Measurements from ENCODE around the gene PLCL2. TPM values are rescaled to one million over a fixed set of nuclear protein-coding genes. Genes with fewer than 3 reads are reported as not detected.

The PLCL2 gene
- total and polyA plus RNA-seq, 10 of the 15 experiments (the other 5 are each of a cell fraction or from before 2014, with no cell fraction given): 7.5 to 37.3 (median 21.7) TPM

GRCh38 chr3:16871915-16872842 is 12.6 kb upstream of the PLCL2 start:
- WGBS (ENCODE audit: insufficient coverage, insufficient replicate concordance, low lambda C conversion rate, missing lambda C conversion rate): 64% methylated on average over 6 of the region's 6 CpGs
- no peaks in the 10 kb centered on the region for H3K9me3 ChIP-seq (replicated peaks; ENCODE audit: control insufficient read depth, insufficient read depth, low read length)
- H4K20me1 ChIP-seq (ENCODE audit: control insufficient read depth, insufficient read depth): no peaks in the 10 kb centered on the region
- DNase-seq (ENCODE audit: low read depth, low spot score) (no peak), ATAC-seq (no peak), FAIRE-seq (no peak)
- intact Hi-C loops (cut with micrococcal nuclease; ENCODE audit: unreplicated experiment): no loop called here
- no TSS peak for BruUV-seq (replicated peaks)
- H2AFZ ChIP-seq (ENCODE audit: control insufficient read depth, low read depth, low read length): no peak overlapping the region
- H3K4me3 ChIP-seq: no peak overlapping the region
- no peak for TF ChIP-seq ATF2 (IDR thresholded peaks at IDR 0.05; ENCODE audit: low read length)
- no peak for TF ChIP-seq BCL11A (IDR thresholded peaks at IDR 0.05; ENCODE audit: low read depth, low read length)
- no peak for TF ChIP-seq HDGF (IDR thresholded peaks at IDR 0.05)
- H3K27ac ChIP-seq (ENCODE audit: control insufficient read depth, insufficient read depth): no peak overlapping the region
- H3K79me2 ChIP-seq (ENCODE audit: control insufficient read depth, insufficient read depth, low read length): no peaks in the 10 kb centered on the region
- in situ Hi-C loops (cut with MboI): no loop called here
- no peaks in the 10 kb centered on the region for H3K27me3 ChIP-seq (replicated peaks in 1 of 2; ENCODE audit: control insufficient read depth in 2 of 2, insufficient read depth in 2 of 2, low read length in 1 of 2)
- H3K4me2 ChIP-seq (ENCODE audit: control insufficient read depth, insufficient read depth): no peak overlapping the region
- no peaks in the 10 kb centered on the region for H3K36me3 ChIP-seq (ENCODE audit: control insufficient read depth in 2 of 2, insufficient read depth in 2 of 2, low read length in 1 of 2)
- RAD21 ChIA-PET (ENCODE audit: unreplicated experiment): interaction anchor here (0.8 to 1.6 kb wide), 2 partner anchors 161 to 360 kb away, joined by 4 to 6 read pairs; no protein-coding TSS in a partner anchor
- no peaks in the 10 kb centered on the region for H3K4me1 ChIP-seq (ENCODE audit: control insufficient read depth, insufficient read depth, low read length)
- no peak overlapping the region for H3K9ac ChIP-seq (ENCODE audit: control insufficient read depth, insufficient read depth, low read length)
- POLR2A ChIA-PET: interaction anchor here (0.6 kb wide), 2 partner anchors 12 to 52 kb away, joined by 3 read pairs; no protein-coding TSS in a partner anchor
- SMC1A ChIA-PET (ENCODE audit: uncharacterized antibody, unreplicated experiment): interaction anchor here (0.8 to 4.7 kb wide), 14 partner anchors 9 to 324 kb away, joined by 3 to 18 read pairs (median 3); no protein-coding TSS in a partner anchor
- CTCF ChIA-PET: interaction anchor here (0.8 to 8.9 kb wide), 6 partner anchors 11 to 269 kb away, joined by 3 to 50 read pairs (median 4); partner anchors contain the start of gene PLCL2

- Histone ChIP-seq H2AFZ (ENCODE audit: control insufficient read depth, low read depth, low read length) (no peak overlapping the region), H3K4me3 (no peak overlapping the region), H3K9me3 (replicated peaks; ENCODE audit: control insufficient read depth, insufficient read depth, low read length) (no peaks in the 10 kb centered on the region), H3K27ac (ENCODE audit: control insufficient read depth, insufficient read depth) (no peak overlapping the region), H3K79me2 (ENCODE audit: control insufficient read depth, insufficient read depth, low read length) (no peaks in the 10 kb centered on the region), H4K20me1 (ENCODE audit: control insufficient read depth, insufficient read depth) (no peaks in the 10 kb centered on the region), H3K4me1 (ENCODE audit: control insufficient read depth, insufficient read depth, low read length) (no peaks in the 10 kb centered on the region), H3K36me3 (ENCODE audit: control insufficient read depth in 2 of 2, insufficient read depth in 2 of 2, low read length in 1 of 2) (no peaks in the 10 kb centered on the region), H3K9ac (ENCODE audit: control insufficient read depth, insufficient read depth, low read length) (no peak overlapping the region), H3K4me2 (ENCODE audit: control insufficient read depth, insufficient read depth) (no peak overlapping the region), H3K27me3 (replicated peaks in 1 of 2; ENCODE audit: control insufficient read depth in 2 of 2, insufficient read depth in 2 of 2, low read length in 1 of 2) (no peaks in the 10 kb centered on the region)
- no peak for FAIRE-seq
- 94% methylated on average over 4 of the region's 4 CpGs for WGBS (ENCODE audit: insufficient coverage, insufficient replicate concordance, low lambda C conversion rate, missing lambda C conversion rate)
- CTCF ChIA-PET: interaction anchor here (0.6 to 8.9 kb wide), 4 partner anchors 9 to 384 kb away, joined by 3 to 50 read pairs (median 6); partner anchors contain the start of gene PLCL2
- RAD21 ChIA-PET (ENCODE audit: unreplicated experiment): no interaction called here
- ATAC-seq: no peak
- POLR2A ChIA-PET: no interaction called here
- DNase-seq (ENCODE audit: low read depth, low spot score): no peak
- SMC1A ChIA-PET (ENCODE audit: uncharacterized antibody, unreplicated experiment): interaction anchor here (0.7 to 4.7 kb wide), 5 partner anchors 10 to 173 kb away, joined by 3 to 18 read pairs (median 4); no protein-coding TSS in a partner anchor
- intact Hi-C loops (cut with micrococcal nuclease; ENCODE audit: unreplicated experiment): no loop called here
- BruUV-seq (replicated peaks): no TSS peak
- in situ Hi-C loops (cut with MboI): no loop called here
- TF ChIP-seq ZNF207 (IDR thresholded peaks at IDR 0.05; ENCODE audit: borderline replicate concordance): no peak
- no peak for TF ChIP-seq ZNF217 (IDR thresholded peaks at IDR 0.05)
- TF ChIP-seq CBFB (IDR thresholded peaks at IDR 0.05; ENCODE audit: low read depth): no peak
- no peak for TF ChIP-seq RCOR1 (conservative IDR thresholded peaks at IDR 0.05; ENCODE audit: low read depth, low read length)
- no peak for TF ChIP-seq POLR2AphosphoS5 (IDR thresholded peaks at IDR 0.05; ENCODE audit: low read length)
- TF ChIP-seq TCF7 (IDR thresholded peaks at IDR 0.05; ENCODE audit: borderline replicate concordance): no peak
- TF ChIP-seq USF2 (IDR thresholded peaks at IDR 0.05; ENCODE audit: borderline replicate concordance, low read depth, low read length): no peak
- TF ChIP-seq BMI1 (IDR thresholded peaks at IDR 0.05; ENCODE audit: borderline replicate concordance): no peak
- TF ChIP-seq SMAD1 (IDR thresholded peaks at IDR 0.05; ENCODE audit: low read depth, partially characterized antibody): no peak
- no peak for TF ChIP-seq IRF5 (IDR thresholded peaks at IDR 0.05; ENCODE audit: borderline replicate concordance)
Measured at GRCh38 chr3:16873872-16874271, 10.9 kb upstream of the PLCL2 start.

Data from GM12878 (cell line).